ENCODE data around the gene NELL2.

DNA sequence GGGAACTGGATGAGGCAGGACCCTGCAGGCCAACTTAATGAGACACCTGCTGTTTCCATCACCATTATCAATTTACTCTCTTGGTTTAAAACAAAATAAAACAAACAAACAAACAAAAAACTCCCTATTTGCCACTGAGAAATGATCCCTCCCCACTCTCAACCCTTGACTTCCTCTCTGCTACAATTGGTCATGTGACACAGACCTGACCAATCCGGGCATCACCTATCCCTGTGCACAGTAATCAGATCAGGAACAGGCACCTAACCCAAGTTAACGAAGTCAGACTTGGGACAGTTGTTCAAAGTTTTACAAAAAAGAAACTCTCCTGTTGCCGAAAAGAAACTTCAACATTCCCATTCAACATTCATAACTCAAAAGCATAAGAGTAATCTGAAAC is 58.4 kb downstream of the NELL2 start:
- TF ChIP-seq ZFP30 (CRISPR knock-in tag; IDR thresholded peaks at IDR 0.05) (no peak), ZNF565 (CRISPR knock-in tag; conservative IDR thresholded peaks at IDR 0.05; ENCODE audit: low read depth) (no peak), ZNF8 (CRISPR knock-in tag; IDR thresholded peaks at IDR 0.05) (no peak), GLIS3 (CRISPR knock-in tag; IDR thresholded peaks at IDR 0.05) (no peak)
- TF ChIP-seq, protein P1, sequence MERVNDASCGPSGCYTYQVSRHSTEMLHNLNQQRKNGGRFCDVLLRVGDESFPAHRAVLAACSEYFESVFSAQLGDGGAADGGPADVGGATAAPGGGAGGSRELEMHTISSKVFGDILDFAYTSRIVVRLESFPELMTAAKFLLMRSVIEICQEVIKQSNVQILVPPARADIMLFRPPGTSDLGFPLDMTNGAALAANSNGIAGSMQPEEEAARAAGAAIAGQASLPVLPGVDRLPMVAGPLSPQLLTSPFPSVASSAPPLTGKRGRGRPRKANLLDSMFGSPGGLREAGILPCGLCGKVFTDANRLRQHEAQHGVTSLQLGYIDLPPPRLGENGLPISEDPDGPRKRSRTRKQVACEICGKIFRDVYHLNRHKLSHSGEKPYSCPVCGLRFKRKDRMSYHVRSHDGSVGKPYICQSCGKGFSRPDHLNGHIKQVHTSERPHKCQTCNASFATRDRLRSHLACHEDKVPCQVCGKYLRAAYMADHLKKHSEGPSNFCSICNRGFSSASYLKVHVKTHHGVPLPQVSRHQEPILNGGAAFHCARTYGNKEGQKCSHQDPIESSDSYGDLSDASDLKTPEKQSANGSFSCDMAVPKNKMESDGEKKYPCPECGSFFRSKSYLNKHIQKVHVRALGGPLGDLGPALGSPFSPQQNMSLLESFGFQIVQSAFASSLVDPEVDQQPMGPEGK (CRISPR knock-in tag; IDR thresholded peaks at IDR 0.05; ENCODE audit: borderline replicate concordance): no peak

Data from SK-N-SH treated with all-trans-retinoic acid at 6 μM for 48 hours (cell line).